HEK293 (cell line): ENCODE measurements around the gene RAC2.

Source experiments
- ZNF19 ChIP-seq: fragments of 450-650 bp; formaldehyde crosslinking; IDR thresholded peaks from 2 replicates; pipeline ENCODE4; 2016; ENCODE audit warnings: missing biosample characterization, missing genetic modification characterization, low read depth
- ZNF266 ChIP-seq: fragments of 450-650 bp; formaldehyde crosslinking; IDR thresholded peaks from 2 replicates; pipeline ENCODE4 v1.5.1; 2016; ENCODE audit warnings: missing biosample characterization, missing genetic modification characterization, low read depth
- ZNF416 ChIP-seq: fragments of 450-650 bp; formaldehyde crosslinking; IDR thresholded peaks from 2 replicates; pipeline ENCODE4 v1.5.1; 2016; ENCODE audit warnings: missing biosample characterization, missing genetic modification characterization
- TF ChIP-seq, protein P1 (sequence below): fragments of 450-650 bp; formaldehyde crosslinking; IDR thresholded peaks from 2 replicates; pipeline ENCODE4 v1.5.1; 2016; ENCODE audit warnings: missing biosample characterization, missing genetic modification characterization
- TF ChIP-seq, protein P2 (sequence below): fragments of 450-650 bp; formaldehyde crosslinking; IDR thresholded peaks from 2 replicates; pipeline ENCODE4 v1.5.1; 2017; ENCODE audit warnings: missing biosample characterization, missing genetic modification characterization
- TF ChIP-seq, protein P3 (sequence below): fragments of 450-650 bp; formaldehyde crosslinking; IDR thresholded peaks from 2 replicates; pipeline ENCODE4 v1.5.1; 2016; ENCODE audit warnings: missing biosample characterization, missing genetic modification characterization
- TF ChIP-seq, protein P4 (sequence below): fragments of 450-650 bp; formaldehyde crosslinking; IDR thresholded peaks from 2 replicates; pipeline ENCODE4 v1.5.1; 2017; ENCODE audit warnings: missing biosample characterization, missing genetic modification characterization
- TF ChIP-seq, protein P5 (sequence below): fragments of 450-650 bp; formaldehyde crosslinking; IDR thresholded peaks from 2 replicates; pipeline ENCODE4 v1.5.1; 2016; ENCODE audit warnings: missing biosample characterization, missing genetic modification characterization

DNA sequence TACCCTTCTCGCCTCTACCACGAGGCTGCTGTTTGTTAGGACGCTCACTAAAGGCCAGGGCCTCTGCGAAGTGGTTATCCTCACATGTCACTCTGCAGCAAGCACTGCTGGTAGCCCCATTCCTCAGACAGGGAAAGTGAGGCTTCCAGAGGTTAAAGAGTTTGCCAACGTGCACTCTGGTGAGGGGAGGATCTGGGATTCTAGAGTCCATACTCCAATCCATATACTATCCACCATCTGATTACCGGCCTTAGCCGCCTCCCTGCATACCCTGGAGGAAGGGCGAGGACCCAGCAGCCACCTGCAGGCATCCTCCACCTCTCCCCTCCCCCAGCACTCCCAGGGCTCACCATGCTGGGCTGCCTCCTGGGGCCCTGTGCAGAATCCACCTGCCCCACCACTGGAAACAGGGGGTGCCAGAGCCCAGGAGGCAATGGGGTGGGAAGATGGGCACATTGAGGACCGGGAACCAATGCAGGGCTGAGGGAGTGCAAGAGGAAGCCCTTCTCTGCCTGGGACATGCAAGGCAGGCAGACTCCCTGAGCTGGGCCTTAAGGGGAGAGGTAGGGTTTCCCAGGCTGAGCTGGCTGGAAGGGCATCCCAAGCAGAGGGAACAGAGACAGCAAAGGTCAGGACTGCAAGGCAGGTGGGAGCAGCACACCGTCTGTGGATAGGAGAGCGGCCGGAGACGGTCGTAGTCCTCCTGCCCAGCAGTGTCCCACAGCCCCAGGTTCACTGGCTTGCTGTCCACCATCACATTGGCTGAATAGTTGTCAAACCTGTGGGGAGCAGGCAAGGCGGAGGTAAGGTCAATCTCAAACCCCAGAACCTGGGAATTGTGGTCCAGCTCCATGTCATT, 11.7 kb downstream of the RAC2 start:
- no peak for TF ChIP-seq ZNF266
- TF ChIP-seq, protein P1, sequence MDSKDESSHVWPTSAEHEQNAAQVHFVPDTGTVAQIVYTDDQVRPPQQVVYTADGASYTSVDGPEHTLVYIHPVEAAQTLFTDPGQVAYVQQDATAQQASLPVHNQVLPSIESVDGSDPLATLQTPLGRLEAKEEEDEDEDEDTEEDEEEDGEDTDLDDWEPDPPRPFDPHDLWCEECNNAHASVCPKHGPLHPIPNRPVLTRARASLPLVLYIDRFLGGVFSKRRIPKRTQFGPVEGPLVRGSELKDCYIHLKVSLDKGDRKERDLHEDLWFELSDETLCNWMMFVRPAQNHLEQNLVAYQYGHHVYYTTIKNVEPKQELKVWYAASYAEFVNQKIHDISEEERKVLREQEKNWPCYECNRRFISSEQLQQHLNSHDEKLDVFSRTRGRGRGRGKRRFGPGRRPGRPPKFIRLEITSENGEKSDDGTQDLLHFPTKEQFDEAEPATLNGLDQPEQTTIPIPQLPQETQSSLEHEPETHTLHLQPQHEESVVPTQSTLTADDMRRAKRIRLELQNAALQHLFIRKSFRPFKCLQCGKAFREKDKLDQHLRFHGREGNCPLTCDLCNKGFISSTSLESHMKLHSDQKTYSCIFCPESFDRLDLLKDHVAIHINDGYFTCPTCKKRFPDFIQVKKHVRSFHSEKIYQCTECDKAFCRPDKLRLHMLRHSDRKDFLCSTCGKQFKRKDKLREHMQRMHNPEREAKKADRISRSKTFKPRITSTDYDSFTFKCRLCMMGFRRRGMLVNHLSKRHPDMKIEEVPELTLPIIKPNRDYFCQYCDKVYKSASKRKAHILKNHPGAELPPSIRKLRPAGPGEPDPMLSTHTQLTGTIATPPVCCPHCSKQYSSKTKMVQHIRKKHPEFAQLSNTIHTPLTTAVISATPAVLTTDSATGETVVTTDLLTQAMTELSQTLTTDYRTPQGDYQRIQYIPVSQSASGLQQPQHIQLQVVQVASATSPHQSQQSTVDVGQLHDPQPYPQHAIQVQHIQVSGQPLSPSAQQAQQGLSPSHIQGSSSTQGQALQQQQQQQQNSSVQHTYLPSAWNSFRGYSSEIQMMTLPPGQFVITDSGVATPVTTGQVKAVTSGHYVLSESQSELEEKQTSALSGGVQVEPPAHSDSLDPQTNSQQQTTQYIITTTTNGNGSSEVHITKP = no peak
- TF ChIP-seq, protein P2, sequence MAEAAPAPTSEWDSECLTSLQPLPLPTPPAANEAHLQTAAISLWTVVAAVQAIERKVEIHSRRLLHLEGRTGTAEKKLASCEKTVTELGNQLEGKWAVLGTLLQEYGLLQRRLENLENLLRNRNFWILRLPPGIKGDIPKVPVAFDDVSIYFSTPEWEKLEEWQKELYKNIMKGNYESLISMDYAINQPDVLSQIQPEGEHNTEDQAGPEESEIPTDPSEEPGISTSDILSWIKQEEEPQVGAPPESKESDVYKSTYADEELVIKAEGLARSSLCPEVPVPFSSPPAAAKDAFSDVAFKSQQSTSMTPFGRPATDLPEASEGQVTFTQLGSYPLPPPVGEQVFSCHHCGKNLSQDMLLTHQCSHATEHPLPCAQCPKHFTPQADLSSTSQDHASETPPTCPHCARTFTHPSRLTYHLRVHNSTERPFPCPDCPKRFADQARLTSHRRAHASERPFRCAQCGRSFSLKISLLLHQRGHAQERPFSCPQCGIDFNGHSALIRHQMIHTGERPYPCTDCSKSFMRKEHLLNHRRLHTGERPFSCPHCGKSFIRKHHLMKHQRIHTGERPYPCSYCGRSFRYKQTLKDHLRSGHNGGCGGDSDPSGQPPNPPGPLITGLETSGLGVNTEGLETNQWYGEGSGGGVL (tag by site-specific recombination) = no peak
- no peak for TF ChIP-seq ZNF19 (tag by site-specific recombination)
- TF ChIP-seq, protein P3, sequence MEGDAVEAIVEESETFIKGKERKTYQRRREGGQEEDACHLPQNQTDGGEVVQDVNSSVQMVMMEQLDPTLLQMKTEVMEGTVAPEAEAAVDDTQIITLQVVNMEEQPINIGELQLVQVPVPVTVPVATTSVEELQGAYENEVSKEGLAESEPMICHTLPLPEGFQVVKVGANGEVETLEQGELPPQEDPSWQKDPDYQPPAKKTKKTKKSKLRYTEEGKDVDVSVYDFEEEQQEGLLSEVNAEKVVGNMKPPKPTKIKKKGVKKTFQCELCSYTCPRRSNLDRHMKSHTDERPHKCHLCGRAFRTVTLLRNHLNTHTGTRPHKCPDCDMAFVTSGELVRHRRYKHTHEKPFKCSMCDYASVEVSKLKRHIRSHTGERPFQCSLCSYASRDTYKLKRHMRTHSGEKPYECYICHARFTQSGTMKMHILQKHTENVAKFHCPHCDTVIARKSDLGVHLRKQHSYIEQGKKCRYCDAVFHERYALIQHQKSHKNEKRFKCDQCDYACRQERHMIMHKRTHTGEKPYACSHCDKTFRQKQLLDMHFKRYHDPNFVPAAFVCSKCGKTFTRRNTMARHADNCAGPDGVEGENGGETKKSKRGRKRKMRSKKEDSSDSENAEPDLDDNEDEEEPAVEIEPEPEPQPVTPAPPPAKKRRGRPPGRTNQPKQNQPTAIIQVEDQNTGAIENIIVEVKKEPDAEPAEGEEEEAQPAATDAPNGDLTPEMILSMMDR (tag by site-specific recombination) = no peak
- TF ChIP-seq, protein P4, sequence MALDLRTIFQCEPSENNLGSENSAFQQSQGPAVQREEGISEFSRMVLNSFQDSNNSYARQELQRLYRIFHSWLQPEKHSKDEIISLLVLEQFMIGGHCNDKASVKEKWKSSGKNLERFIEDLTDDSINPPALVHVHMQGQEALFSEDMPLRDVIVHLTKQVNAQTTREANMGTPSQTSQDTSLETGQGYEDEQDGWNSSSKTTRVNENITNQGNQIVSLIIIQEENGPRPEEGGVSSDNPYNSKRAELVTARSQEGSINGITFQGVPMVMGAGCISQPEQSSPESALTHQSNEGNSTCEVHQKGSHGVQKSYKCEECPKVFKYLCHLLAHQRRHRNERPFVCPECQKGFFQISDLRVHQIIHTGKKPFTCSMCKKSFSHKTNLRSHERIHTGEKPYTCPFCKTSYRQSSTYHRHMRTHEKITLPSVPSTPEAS (tag by site-specific recombination) = no peak
- no peak for TF ChIP-seq ZNF416 (tag by site-specific recombination)
- TF ChIP-seq, protein P5, sequence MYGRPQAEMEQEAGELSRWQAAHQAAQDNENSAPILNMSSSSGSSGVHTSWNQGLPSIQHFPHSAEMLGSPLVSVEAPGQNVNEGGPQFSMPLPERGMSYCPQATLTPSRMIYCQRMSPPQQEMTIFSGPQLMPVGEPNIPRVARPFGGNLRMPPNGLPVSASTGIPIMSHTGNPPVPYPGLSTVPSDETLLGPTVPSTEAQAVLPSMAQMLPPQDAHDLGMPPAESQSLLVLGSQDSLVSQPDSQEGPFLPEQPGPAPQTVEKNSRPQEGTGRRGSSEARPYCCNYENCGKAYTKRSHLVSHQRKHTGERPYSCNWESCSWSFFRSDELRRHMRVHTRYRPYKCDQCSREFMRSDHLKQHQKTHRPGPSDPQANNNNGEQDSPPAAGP = no peak
